CD4-positive, CD25-positive, alpha-beta regulatory T cell (primary cell): ENCODE data around the gene PRR19. TPM values are rescaled to one million over a fixed set of nuclear protein-coding genes. Genes with fewer than 3 reads are reported as not detected.
"Not testable (repeated sequence)": the region's sequence is repeated elsewhere in the genome, so short reads cannot be mapped to it uniquely, and the experiment has no call there.

Experiments used
- ATAC-seq, 2 donors: fragments of 150-1000 bp; cut with Tn5 transposase; one replicate each; pipeline ENCODE4 v1.10.0; 2021; ENCODE audit warnings: low read depth in 2 of 2, moderate number of reproducible peaks in 2 of 2, moderate library complexity in 1 of 2
- DNase-seq, 3 donors: peaks; one replicate each; pipeline versions ENCODE4 v3.0.0 to v3.0.0-alpha.2; 2012 to 2022; ENCODE audit warnings: mixed read lengths in 1 of 3
- H3K27ac ChIP-seq: one replicate; pipeline ENCODE4 v1.7.0; 2013; ENCODE audit warnings: mild to moderate bottlenecking, low read length; ENCODE audit not compliant: insufficient read depth, poor library complexity, severe bottlenecking
- H3K27me3 ChIP-seq: one replicate; pipeline ENCODE4 v1.7.0; 2013; ENCODE audit warnings: low read length; ENCODE audit not compliant: control insufficient read depth, insufficient read depth
- H3K36me3 ChIP-seq: one replicate; pipeline ENCODE4 v1.7.0; 2013; ENCODE audit warnings: mild to moderate bottlenecking, low read length, moderate library complexity; ENCODE audit not compliant: control insufficient read depth, insufficient read depth
- H3K4me1 ChIP-seq: 2 replicates; pipeline ENCODE4 v1.7.0; 2013; ENCODE audit warnings: mild to moderate bottlenecking, low read length; ENCODE audit not compliant: insufficient read depth, control insufficient read depth, poor library complexity, severe bottlenecking
- H3K4me3 ChIP-seq: one replicate; pipeline ENCODE4 v1.7.0; 2013; ENCODE audit warnings: low read depth, mild to moderate bottlenecking, low read length, moderate library complexity
- H3K9me3 ChIP-seq, 2 experiments: 1 replicate in 1 of 2; 2 replicates in 1 of 2; pipeline ENCODE4 v1.7.0; 2013; ENCODE audit warnings: low read length in 2 of 2, mild to moderate bottlenecking in 1 of 2, moderate library complexity in 1 of 2; ENCODE audit not compliant: control insufficient read depth in 2 of 2
- H3K27ac Mint-ChIP-seq, 3 donors: one replicate each; pipeline ENCODE4 v1.8.0; 2020 to 2022; ENCODE audit warnings: mild to moderate bottlenecking in 3 of 3, mixed read lengths in 3 of 3, moderate library complexity in 2 of 3
- H3K27me3 Mint-ChIP-seq: one replicate; pipeline ENCODE4 v1.8.0; 2022; ENCODE audit warnings: mild to moderate bottlenecking, mixed read lengths
- H3K36me3 Mint-ChIP-seq: one replicate; pipeline ENCODE4 v1.8.0; 2020; ENCODE audit warnings: mixed read lengths
- H3K4me1 Mint-ChIP-seq, 4 donors: one replicate each; pipeline ENCODE4 v1.8.0; 2020 to 2022; ENCODE audit warnings: mixed read lengths in 4 of 4, mild to moderate bottlenecking in 1 of 4
- H3K4me3 Mint-ChIP-seq, 4 donors: one replicate each; pipeline ENCODE4 v1.8.0; 2020 to 2022; ENCODE audit warnings: mild to moderate bottlenecking in 4 of 4, mixed read lengths in 4 of 4, moderate library complexity in 3 of 4
- H3K9me3 Mint-ChIP-seq, 7 donors: one replicate each; pipeline ENCODE4 v1.8.0; 2020 to 2022; ENCODE audit warnings: mixed read lengths in 7 of 7, mild to moderate bottlenecking in 3 of 7, moderate library complexity in 2 of 7
- polyA plus RNA-seq, 4 donors: library from polyadenylated mRNA; unstranded; fragments of 300-500 nt; fragmentation: Illumina TruSeq; gene quantifications; one replicate each; pipeline ENCODE4 v1.2.3, GENCODE V29; 2021
- total RNA-seq: library from RNA; stranded (reverse); gene quantifications from one replicate; pipeline ENCODE4 v1.2.3, GENCODE V29; 2022

Gene PRR19
- total and polyA plus RNA-seq, 5 donors from 2014 or later = 0.10 to 0.83 (median 0.21) TPM; not detected in 1

GRCh38 chr19:42255766-42256745, 45.9 kb upstream of the PRR19 start:
- H3K4me3 Mint-ChIP-seq = peak overlapping the region; percentile 80 to 93 (median 88)
- H3K27ac ChIP-seq = peak overlapping the region; percentile 96
- H3K9me3 ChIP-seq = no peaks in the 10 kb centered on the region
- H3K4me1 ChIP-seq = peaks cover 30% of the 10 kb centered on the region
- no peaks in the 10 kb centered on the region for H3K36me3 ChIP-seq
- H3K4me1 Mint-ChIP-seq = peaks cover 0 to 30% (median 14%) of the 10 kb centered on the region in 4 donors
- peaks cover 0 to 2% (median 0%) of the 10 kb centered on the region in 7 donors for H3K9me3 Mint-ChIP-seq
- DNase-seq (no peak), ATAC-seq (no peak)
- peak overlapping the region in 2 of 3 donors; percentile 75 to 90 for H3K27ac Mint-ChIP-seq
- H3K4me3 ChIP-seq = peak overlapping the region; percentile 37
- H3K36me3 Mint-ChIP-seq = no peaks in the 10 kb centered on the region
- H3K27me3 Mint-ChIP-seq = peaks cover 12% of the 10 kb centered on the region
- H3K27me3 ChIP-seq = no peaks in the 10 kb centered on the region

- not testable (repeated sequence) for H3K27ac ChIP-seq, H3K36me3 Mint-ChIP-seq, H3K4me3 ChIP-seq, H3K27me3 ChIP-seq, ATAC-seq, H3K9me3 Mint-ChIP-seq, H3K36me3 ChIP-seq, H3K9me3 ChIP-seq, DNase-seq, H3K27me3 Mint-ChIP-seq, H3K27ac Mint-ChIP-seq
- Mint-ChIP-seq H3K4me3 (peak overlapping the region in 1 of 4 donors; percentile 49), H3K4me1 (peaks cover 0 to 14% (median 3%) of the 10 kb centered on the region in 4 donors)
- peaks cover 15% of the 10 kb centered on the region for H3K4me1 ChIP-seq
These were observed 44.1 kb upstream of the PRR19 start for GRCh38 chr19:42257842-42258241.

GRCh38 chr19:42261763-42262162, 40.2 kb upstream of the PRR19 start:
- H3K27me3 Mint-ChIP-seq = peaks cover under 1% of the 10 kb centered on the region
- DNase-seq = no peak
- Histone ChIP-seq H3K4me1 (no peaks in the 10 kb centered on the region), H3K36me3 (no peaks in the 10 kb centered on the region), H3K4me3 (no peak overlapping the region), H3K9me3 (no peaks in the 10 kb centered on the region), H3K27ac (no peak overlapping the region), H3K27me3 (no peaks in the 10 kb centered on the region)
- H3K4me3 Mint-ChIP-seq = peak overlapping the region in 1 of 4 donors; percentile 75
- peaks cover 0 to 2% (median 0%) of the 10 kb centered on the region in 7 donors for H3K9me3 Mint-ChIP-seq
- H3K36me3 Mint-ChIP-seq = no peaks in the 10 kb centered on the region
- H3K27ac Mint-ChIP-seq = no peak overlapping the region
- ATAC-seq = no peak
- peaks cover 0 to under 1% (median 0%) of the 10 kb centered on the region in 4 donors for H3K4me1 Mint-ChIP-seq

- Mint-ChIP-seq H3K4me3 (peak overlapping the region in 1 of 4 donors; percentile 2), H3K27ac (peak overlapping the region in 1 of 3 donors; percentile 1), H3K4me1 (peaks cover 0 to 16% (median 13%) of the 10 kb centered on the region in 4 donors)
- H3K4me1 ChIP-seq = peaks cover 25% of the 10 kb centered on the region
- not testable (repeated sequence) for H3K27me3 Mint-ChIP-seq, H3K36me3 Mint-ChIP-seq, DNase-seq, H3K9me3 Mint-ChIP-seq, H3K27ac ChIP-seq, H3K9me3 ChIP-seq, H3K4me3 ChIP-seq, H3K27me3 ChIP-seq, ATAC-seq, H3K36me3 ChIP-seq
These were observed 35.8 kb upstream of the PRR19 start for GRCh38 chr19:42266105-42266504.

GRCh38 chr19:42266928-42267603, 34.9 kb upstream of the PRR19 start:
- not testable (repeated sequence) for H3K9me3 Mint-ChIP-seq, ATAC-seq, H3K9me3 ChIP-seq, H3K27me3 ChIP-seq, H3K27me3 Mint-ChIP-seq, H3K36me3 ChIP-seq, DNase-seq, H3K36me3 Mint-ChIP-seq
- Histone ChIP-seq H3K27ac (peak overlapping the region; percentile 99), H3K4me1 (peaks cover 30% of the 10 kb centered on the region), H3K4me3 (peak overlapping the region; percentile 75)
- Mint-ChIP-seq H3K4me3 (peak overlapping the region in 1 of 4 donors; percentile 21), H3K27ac (peak overlapping the region in 1 of 3 donors; percentile 52), H3K4me1 (peaks cover 0 to 22% (median 16%) of the 10 kb centered on the region in 4 donors)

GRCh38 chr19:42267644-42268141, 34.2 kb upstream of the PRR19 start:
- H3K4me3 ChIP-seq = peak overlapping the region; percentile 75
- no peak overlapping the region for H3K27ac Mint-ChIP-seq
- DNase-seq = no peak
- ATAC-seq = no peak
- H3K4me1 ChIP-seq = peaks cover 30% of the 10 kb centered on the region
- no peaks in the 10 kb centered on the region for H3K27me3 ChIP-seq
- no peaks in the 10 kb centered on the region for H3K9me3 ChIP-seq
- no peaks in the 10 kb centered on the region for H3K36me3 Mint-ChIP-seq
- no peaks in the 10 kb centered on the region for H3K36me3 ChIP-seq
- no peaks in the 10 kb centered on the region for H3K9me3 Mint-ChIP-seq
- H3K27ac ChIP-seq = peak overlapping the region; percentile 99
- H3K27me3 Mint-ChIP-seq = no peaks in the 10 kb centered on the region
- no peak overlapping the region for H3K4me3 Mint-ChIP-seq
- peaks cover 0 to 22% (median 16%) of the 10 kb centered on the region in 4 donors for H3K4me1 Mint-ChIP-seq

- Histone ChIP-seq H3K27me3 (no peaks in the 10 kb centered on the region), H3K27ac (peak overlapping the region; percentile 99), H3K4me3 (peak overlapping the region; percentile 88), H3K9me3 (no peaks in the 10 kb centered on the region), H3K36me3 (no peaks in the 10 kb centered on the region), H3K4me1 (peaks cover 30% of the 10 kb centered on the region)
- ATAC-seq (peak; percentile 59 to 61), DNase-seq (peak; percentile 99 to 100 (median 100))
- Mint-ChIP-seq H3K9me3 (no peaks in the 10 kb centered on the region), H3K27ac (no peak overlapping the region), H3K36me3 (no peaks in the 10 kb centered on the region), H3K27me3 (no peaks in the 10 kb centered on the region), H3K4me1 (peaks cover 0 to 24% (median 16%) of the 10 kb centered on the region in 4 donors), H3K4me3 (no peak overlapping the region)
These were observed 33.7 kb upstream of the PRR19 start for GRCh38 chr19:42268142-42268703.
